Measurements from ENCODE around the gene ASPHD1.
A peak's percentile ranks its signal among the peaks of the same experiment; 100 is the strongest.

The ASPHD1 gene

GRCh38 chr16:29899516-29900101 lies 679 bp upstream of the ASPHD1 start, which contains the start of gene SEZ6L2:
SEZ6L2 (minus strand) TSS chr16:29899550; CDS start chr16:29899019, 531 bp downstream.
- peak; percentile 89 to 95 for DNase-seq (ENCODE audit: low read depth in 2 of 2)
- TF ChIP-seq CTCF (IDR thresholded peaks at IDR 0.05; ENCODE audit: low read depth, low read length), result peak; percentile 33
- peak within 1 kb of the TSS; percentile 63 to 67 for H3K4me3 ChIP-seq (replicated peaks in 1 of 2; ENCODE audit: low read depth in 2 of 2, low read length in 2 of 2)

GRCh38 chr16:29900888-29901606 lies 759 bp downstream of the ASPHD1 start:
- no peak for TF ChIP-seq CTCF (IDR thresholded peaks at IDR 0.05; ENCODE audit: low read depth, low read length)
- no peak for DNase-seq (ENCODE audit: low read depth in 2 of 2)
- H3K4me3 ChIP-seq (replicated peaks in 1 of 2; ENCODE audit: low read depth in 2 of 2, low read length in 2 of 2), result peak overlapping the region; percentile 63 to 67

GRCh38 chr16:29901607-29901945 lies 1.3 kb downstream of the ASPHD1 start:
- H3K4me3 ChIP-seq (replicated peaks in 1 of 2; ENCODE audit: low read depth in 2 of 2, low read length in 2 of 2), result peak overlapping the region; percentile 63 to 67
- no peak for DNase-seq (ENCODE audit: low read depth in 2 of 2)
- no peak for TF ChIP-seq CTCF (IDR thresholded peaks at IDR 0.05; ENCODE audit: low read depth, low read length)

GRCh38 chr16:29903590-29903989 lies 3.3 kb downstream of the ASPHD1 start:
- no peak overlapping the region for H3K4me3 ChIP-seq (replicated peaks in 1 of 2; ENCODE audit: low read depth in 2 of 2, low read length in 2 of 2)
- no peak for TF ChIP-seq CTCF (IDR thresholded peaks at IDR 0.05; ENCODE audit: low read depth, low read length)
- no peak for DNase-seq (ENCODE audit: low read depth in 2 of 2)

GRCh38 chr16:29904947-29905346 lies 4.7 kb downstream of the ASPHD1 start:
- no peak for TF ChIP-seq CTCF (IDR thresholded peaks at IDR 0.05; ENCODE audit: low read depth, low read length)
- H3K4me3 ChIP-seq (replicated peaks in 1 of 2; ENCODE audit: low read depth in 2 of 2, low read length in 2 of 2), result no peak overlapping the region
- DNase-seq (ENCODE audit: low read depth in 2 of 2), result no peak

- no peak overlapping the region for H3K4me3 ChIP-seq (replicated peaks in 1 of 2; ENCODE audit: low read depth in 2 of 2, low read length in 2 of 2)
- TF ChIP-seq CTCF (IDR thresholded peaks at IDR 0.05; ENCODE audit: low read depth, low read length), result no peak
- no peak for DNase-seq (ENCODE audit: low read depth in 2 of 2)
Measured at GRCh38 chr16:29905668-29906067, 5.4 kb downstream of the ASPHD1 start.

Measured in cardiac fibroblast (primary cell).